Prostate gland (tissue), 2 donors: ENCODE results near the gene COL4A1.

Experiments used
- POLR2A ChIP-seq: fragments of 450-650 bp; IDR thresholded peaks from one replicate; pipeline ENCODE4 v1.6.1; 2016; ENCODE audit warnings: antibody characterized with exemption, mild to moderate bottlenecking
- POLR2AphosphoS5 ChIP-seq: sonication (generic); formaldehyde crosslinking; IDR thresholded peaks from one replicate; pipeline ENCODE4 v1.6.1; 2017; ENCODE audit warnings: antibody characterized with exemption
- TF ChIP-seq, protein P1 (sequence below), 4 experiments: fragments of 200-600 bp in 2 of 4; fragments of 450-650 bp in 2 of 4; sonication (generic) in 2 of 4; IDR thresholded peaks; 1 replicate in 3 of 4; 2 replicates in 1 of 4; pipeline ENCODE4 v1.5.1; 2016 to 2019; ENCODE audit warnings: antibody characterized with exemption in 4 of 4, mild to moderate bottlenecking in 2 of 4, moderate library complexity in 2 of 4

DNA sequence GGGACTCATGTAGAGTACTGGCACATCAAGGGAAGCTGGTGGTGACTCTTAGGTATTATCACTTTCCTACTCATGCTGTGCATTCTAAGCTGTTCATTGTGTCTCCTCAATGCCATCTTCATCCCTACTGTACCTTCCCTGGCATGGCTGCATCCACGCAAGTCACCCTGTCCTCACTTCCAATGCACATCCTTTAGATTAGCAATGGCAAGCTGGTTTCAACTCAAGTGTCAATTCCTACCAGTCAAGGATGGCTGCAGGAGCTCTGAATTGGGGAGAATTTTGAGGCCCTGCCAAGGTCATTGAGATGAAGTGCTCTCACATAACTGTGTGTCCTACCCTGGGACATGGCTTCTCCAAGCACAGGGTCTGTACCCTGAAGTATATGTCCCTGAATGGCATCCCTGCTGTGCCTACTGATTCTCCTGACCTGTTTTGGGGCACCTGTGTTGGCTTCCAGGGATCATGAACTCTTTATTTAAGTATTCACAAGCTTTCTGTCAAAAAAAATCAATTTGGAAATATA, 24.6 kb downstream of the COL4A1 start:
- TF ChIP-seq, protein P1, sequence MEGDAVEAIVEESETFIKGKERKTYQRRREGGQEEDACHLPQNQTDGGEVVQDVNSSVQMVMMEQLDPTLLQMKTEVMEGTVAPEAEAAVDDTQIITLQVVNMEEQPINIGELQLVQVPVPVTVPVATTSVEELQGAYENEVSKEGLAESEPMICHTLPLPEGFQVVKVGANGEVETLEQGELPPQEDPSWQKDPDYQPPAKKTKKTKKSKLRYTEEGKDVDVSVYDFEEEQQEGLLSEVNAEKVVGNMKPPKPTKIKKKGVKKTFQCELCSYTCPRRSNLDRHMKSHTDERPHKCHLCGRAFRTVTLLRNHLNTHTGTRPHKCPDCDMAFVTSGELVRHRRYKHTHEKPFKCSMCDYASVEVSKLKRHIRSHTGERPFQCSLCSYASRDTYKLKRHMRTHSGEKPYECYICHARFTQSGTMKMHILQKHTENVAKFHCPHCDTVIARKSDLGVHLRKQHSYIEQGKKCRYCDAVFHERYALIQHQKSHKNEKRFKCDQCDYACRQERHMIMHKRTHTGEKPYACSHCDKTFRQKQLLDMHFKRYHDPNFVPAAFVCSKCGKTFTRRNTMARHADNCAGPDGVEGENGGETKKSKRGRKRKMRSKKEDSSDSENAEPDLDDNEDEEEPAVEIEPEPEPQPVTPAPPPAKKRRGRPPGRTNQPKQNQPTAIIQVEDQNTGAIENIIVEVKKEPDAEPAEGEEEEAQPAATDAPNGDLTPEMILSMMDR (IDR thresholded peaks at IDR 0.05): no peak
- TF ChIP-seq POLR2A (no peak), POLR2AphosphoS5 (no peak)
